Upper lobe of left lung (tissue), 6 donors: Measurements from ENCODE around the gene SMARCB1. TPM values are rescaled to one million over a fixed set of nuclear protein-coding genes. Genes with fewer than 3 reads are reported as not detected.

ENCODE experiments used
- ATAC-seq, 2 donors: fragments of 200-7000 bp; cut with Tn5 transposase; one replicate each; pipeline ENCODE4 v1.9.1; 2022; ENCODE audit warnings: mild to moderate bottlenecking in 2 of 2, moderate library complexity in 2 of 2; ENCODE audit not compliant: low FRiP score in 2 of 2
- DNase-seq, 2 donors: peaks; one replicate each; pipeline ENCODE4 v3.0.0-alpha.2; 2019 to 2020
- H3K27ac ChIP-seq, 4 donors: fragments of 200-600 bp; sonication (generic); one replicate each; pipeline ENCODE4 v1.5.1; 2016 to 2019
- H3K27me3 ChIP-seq, 4 donors: fragments of 200-600 bp; sonication (generic); one replicate each; pipeline ENCODE4 v1.5.1; 2017 to 2019
- H3K36me3 ChIP-seq, 4 donors: fragments of 200-600 bp; sonication (generic); one replicate each; pipeline ENCODE4 v1.5.1; 2016 to 2019
- H3K4me1 ChIP-seq, 4 donors: fragments of 200-600 bp; sonication (generic); one replicate each; pipeline ENCODE4 v1.5.1; 2018 to 2019
- H3K4me3 ChIP-seq, 4 donors: fragments of 200-600 bp; sonication (generic); one replicate each; pipeline ENCODE4 v1.5.1; 2017 to 2019; ENCODE audit warnings: mild to moderate bottlenecking in 2 of 4, moderate library complexity in 1 of 4
- H3K9me3 ChIP-seq, 4 donors: fragments of 200-600 bp; sonication (generic); one replicate each; pipeline ENCODE4 v1.5.1; 2018 to 2019
- EP300 ChIP-seq, 4 donors: sonication (generic); formaldehyde crosslinking; IDR thresholded peaks; one replicate each; pipeline ENCODE4 v1.5.1; 2017; ENCODE audit warnings: antibody characterized with exemption in 4 of 4, control low read depth in 2 of 4
- POLR2A ChIP-seq, 4 donors: fragments of 450-650 bp; IDR thresholded peaks; one replicate each; pipeline ENCODE4 v1.5.1; 2016 to 2017; ENCODE audit warnings: antibody characterized with exemption in 4 of 4, mild to moderate bottlenecking in 2 of 4
- POLR2AphosphoS5 ChIP-seq, 2 donors: sonication (generic); formaldehyde crosslinking; IDR thresholded peaks; one replicate each; pipeline ENCODE4 v1.5.1; 2017; ENCODE audit warnings: antibody characterized with exemption in 2 of 2
- WGBS, 2 donors: methylation state at CpG; one replicate each; pipeline ENCODE4 v1.1.5; 2017 to 2018; 5-methylcytosine and 5-hydroxymethylcytosine counted together
- total RNA-seq, 6 donors: library from RNA; depleted of rRNA in 4 of 6; stranded (reverse); fragments of >200 nt in 4 of 6; gene quantifications; one replicate each; pipeline versions ENCODE4 v1.1.0 to v1.2.1, GENCODE V29; 2016 to 2021
- TF ChIP-seq, protein P1 (sequence below), 6 experiments: fragments of 450-650 bp in 4 of 6; fragments of 200-600 bp in 2 of 6; sonication (generic) in 2 of 6; IDR thresholded peaks; one replicate each; pipeline ENCODE4 v1.5.1; 2016 to 2019; ENCODE audit warnings: antibody characterized with exemption in 6 of 6
- donor health status: DM: no; HTN: no; CAD: no; lungs with moderate emphysema.
- donor health status: DM: no; HTN: yes; CAD: no; lungs with severe emphysema.

The SMARCB1 gene
- total RNA-seq, 6 donors from 2014 or later: 42.8 to 72.8 (median 57.1) TPM

DNA sequence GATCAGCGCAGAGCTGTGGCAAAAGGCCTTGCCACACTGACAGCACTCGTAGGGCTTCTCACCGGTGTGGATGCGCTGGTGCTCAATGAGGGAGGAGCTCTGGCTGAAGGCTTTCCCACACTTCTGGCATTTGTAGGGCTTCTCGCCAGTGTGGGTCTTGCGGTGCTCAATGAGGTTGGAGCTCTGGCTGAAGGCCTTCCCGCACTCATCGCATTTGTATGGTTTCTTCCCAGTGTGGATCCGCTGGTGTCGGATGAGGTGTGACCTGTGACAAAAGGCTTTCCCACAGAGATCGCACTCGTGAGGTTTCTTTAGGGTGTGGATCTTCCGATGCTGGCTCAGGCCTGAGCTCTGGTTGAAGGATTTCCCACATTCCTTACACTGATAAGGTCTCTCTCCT lies 42.8 kb upstream of the SMARCB1 start:
- Histone ChIP-seq H3K4me1 (peaks cover 0 to 4% (median 0%) of the 10 kb centered on the region in 4 donors), H3K36me3 (peaks cover 0 to 45% (median 25%) of the 10 kb centered on the region in 4 donors), H3K9me3 (no peaks in the 10 kb centered on the region), H3K4me3 (no peak overlapping the region), H3K27ac (no peak overlapping the region), H3K27me3 (no peaks in the 10 kb centered on the region)
- TF ChIP-seq, protein P1, sequence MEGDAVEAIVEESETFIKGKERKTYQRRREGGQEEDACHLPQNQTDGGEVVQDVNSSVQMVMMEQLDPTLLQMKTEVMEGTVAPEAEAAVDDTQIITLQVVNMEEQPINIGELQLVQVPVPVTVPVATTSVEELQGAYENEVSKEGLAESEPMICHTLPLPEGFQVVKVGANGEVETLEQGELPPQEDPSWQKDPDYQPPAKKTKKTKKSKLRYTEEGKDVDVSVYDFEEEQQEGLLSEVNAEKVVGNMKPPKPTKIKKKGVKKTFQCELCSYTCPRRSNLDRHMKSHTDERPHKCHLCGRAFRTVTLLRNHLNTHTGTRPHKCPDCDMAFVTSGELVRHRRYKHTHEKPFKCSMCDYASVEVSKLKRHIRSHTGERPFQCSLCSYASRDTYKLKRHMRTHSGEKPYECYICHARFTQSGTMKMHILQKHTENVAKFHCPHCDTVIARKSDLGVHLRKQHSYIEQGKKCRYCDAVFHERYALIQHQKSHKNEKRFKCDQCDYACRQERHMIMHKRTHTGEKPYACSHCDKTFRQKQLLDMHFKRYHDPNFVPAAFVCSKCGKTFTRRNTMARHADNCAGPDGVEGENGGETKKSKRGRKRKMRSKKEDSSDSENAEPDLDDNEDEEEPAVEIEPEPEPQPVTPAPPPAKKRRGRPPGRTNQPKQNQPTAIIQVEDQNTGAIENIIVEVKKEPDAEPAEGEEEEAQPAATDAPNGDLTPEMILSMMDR (IDR thresholded peaks at IDR 0.05): no peak
- no peak for TF ChIP-seq EP300 (IDR thresholded peaks at IDR 0.05)
- TF ChIP-seq POLR2A (IDR thresholded peaks at IDR 0.05): no peak
- TF ChIP-seq POLR2AphosphoS5 (IDR thresholded peaks at IDR 0.05): no peak
- no peak for ATAC-seq
- WGBS, 2 donors: 94 to 97% methylated on average over 13 of the region's 13 CpGs
- DNase-seq: no peak

DNA sequence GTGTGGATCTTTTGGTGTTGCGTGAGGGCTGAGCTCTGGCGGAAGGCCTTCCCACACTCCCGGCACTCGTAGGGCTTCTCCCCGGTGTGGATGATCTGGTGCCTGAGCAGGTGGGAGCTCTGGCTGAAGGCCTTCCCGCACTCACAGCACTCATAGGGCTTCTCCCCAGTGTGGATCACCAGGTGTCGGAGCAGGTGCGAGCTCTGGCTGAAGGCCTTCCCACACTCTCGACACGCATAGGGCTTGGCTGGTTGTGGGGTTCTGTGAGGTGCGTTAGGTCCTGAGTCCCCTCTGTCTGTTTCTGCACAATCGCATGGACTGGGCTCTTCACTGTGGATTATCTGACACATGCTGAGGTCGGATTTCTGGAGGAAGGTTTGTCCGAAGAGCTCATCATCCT lies 42.3 kb upstream of the SMARCB1 start:
- Histone ChIP-seq H3K9me3 (no peaks in the 10 kb centered on the region), H3K36me3 (peaks cover 0 to 45% (median 25%) of the 10 kb centered on the region in 4 donors), H3K27ac (no peak overlapping the region), H3K4me3 (no peak overlapping the region), H3K4me1 (peaks cover 0 to 4% (median under 1%) of the 10 kb centered on the region in 4 donors), H3K27me3 (no peaks in the 10 kb centered on the region)
- 95 to 98% methylated on average over 13 to 14 of the region's 14 CpGs for WGBS, 2 donors
- DNase-seq (no peak), ATAC-seq (no peak)
- TF ChIP-seq POLR2AphosphoS5 (IDR thresholded peaks at IDR 0.05) (no peak), EP300 (IDR thresholded peaks at IDR 0.05) (no peak), POLR2A (IDR thresholded peaks at IDR 0.05) (no peak)
- TF ChIP-seq, protein P1 (IDR thresholded peaks at IDR 0.05): no peak

DNA sequence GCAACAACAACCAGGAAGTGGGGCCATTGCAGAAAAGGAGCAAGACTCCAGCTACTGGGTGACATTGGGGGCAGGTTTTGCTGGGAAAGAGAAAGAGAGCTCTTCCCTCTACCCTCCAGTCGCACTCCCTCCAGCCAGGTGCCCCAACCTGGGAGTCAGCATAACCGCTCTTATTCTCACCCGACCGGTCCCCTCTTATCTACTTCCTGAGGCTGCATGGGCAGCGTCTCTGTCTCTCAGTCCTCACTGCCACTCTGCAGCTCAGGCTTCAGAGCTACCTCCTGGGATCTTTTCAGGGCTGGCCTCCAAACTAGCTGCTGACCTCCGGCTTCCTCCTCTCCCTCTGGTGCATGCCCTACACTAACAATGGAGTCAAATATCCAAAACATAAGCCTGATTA lies 41.0 kb upstream of the SMARCB1 start:
- H3K36me3 ChIP-seq: peaks cover 0 to 45% (median 25%) of the 10 kb centered on the region in 4 donors
- ATAC-seq: no peak
- TF ChIP-seq EP300 (IDR thresholded peaks at IDR 0.05) (no peak), POLR2A (IDR thresholded peaks at IDR 0.05) (no peak), POLR2AphosphoS5 (IDR thresholded peaks at IDR 0.05) (no peak)
- TF ChIP-seq, protein P1 (IDR thresholded peaks at IDR 0.05): no peak
- no peak overlapping the region for H3K27ac ChIP-seq
- H3K9me3 ChIP-seq: no peaks in the 10 kb centered on the region
- H3K27me3 ChIP-seq: no peaks in the 10 kb centered on the region
- H3K4me3 ChIP-seq: no peak overlapping the region
- WGBS, 2 donors: 73 to 82% methylated on average over 6 of the region's 6 CpGs
- no peak for DNase-seq
- H3K4me1 ChIP-seq: peaks cover 0 to 16% (median 11%) of the 10 kb centered on the region in 4 donors

DNA sequence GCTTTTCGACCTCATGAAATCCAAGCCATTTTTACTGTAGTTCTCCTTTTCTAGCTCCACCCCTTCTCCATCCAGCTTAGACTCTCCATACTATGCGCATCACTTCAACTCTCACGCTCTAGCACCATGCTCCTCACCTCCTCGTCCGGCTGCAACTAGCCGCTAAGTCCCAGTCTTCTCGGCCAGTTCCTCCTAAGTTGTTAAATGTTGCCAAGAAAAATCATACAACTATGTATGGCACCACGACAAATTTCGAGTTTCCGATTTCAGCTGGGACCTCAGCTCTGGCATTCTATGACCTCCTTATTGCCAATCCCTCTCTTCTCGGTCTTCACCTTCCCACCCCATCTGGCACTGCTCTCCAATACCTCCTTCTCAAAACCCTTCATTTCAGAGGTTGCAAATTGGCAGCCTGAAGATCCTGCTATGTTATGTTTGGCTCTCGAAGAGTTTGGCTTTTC lies 36.9 kb upstream of the SMARCB1 start:
- Histone ChIP-seq H3K4me1 (peaks cover 0 to 18% (median 13%) of the 10 kb centered on the region in 4 donors), H3K4me3 (peak overlapping the region in 3 of 4 donors; percentile 75 to 78 (median 76)), H3K36me3 (peaks cover 0 to 6% (median under 1%) of the 10 kb centered on the region in 4 donors), H3K27me3 (no peaks in the 10 kb centered on the region), H3K27ac (peak overlapping the region in 1 of 4 donors; percentile 91), H3K9me3 (no peaks in the 10 kb centered on the region)
- TF ChIP-seq POLR2A (IDR thresholded peaks at IDR 0.05) (no peak), POLR2AphosphoS5 (IDR thresholded peaks at IDR 0.05) (no peak)
- TF ChIP-seq, protein P1 (IDR thresholded peaks at IDR 0.05): no peak
- ATAC-seq (no peak), DNase-seq (no peak)
- 55 to 62% methylated on average over 12 of the region's 12 CpGs for WGBS, 2 donors

DNA sequence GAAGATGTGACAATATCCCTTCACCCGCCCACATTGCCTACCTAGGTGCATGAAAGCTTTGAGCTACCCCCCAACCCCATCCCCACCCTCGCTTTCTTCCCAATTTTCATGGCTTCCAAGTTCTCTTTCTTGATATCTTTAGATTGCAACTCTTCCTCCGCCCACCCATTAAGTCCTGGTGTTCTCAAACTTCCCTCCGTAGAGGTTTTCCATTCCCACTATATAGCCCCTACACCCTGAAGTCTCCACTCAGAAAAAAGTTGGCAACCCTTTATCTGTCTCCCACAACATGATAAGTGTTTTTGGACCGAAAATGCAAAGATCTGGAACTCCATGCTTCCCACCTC lies 36.4 kb upstream of the SMARCB1 start:
- H3K27me3 ChIP-seq: no peaks in the 10 kb centered on the region
- no peak for DNase-seq
- peak overlapping the region; percentile 90 to 94 (median 92) for H3K27ac ChIP-seq
- peaks cover 0 to 1% (median 0%) of the 10 kb centered on the region in 4 donors for H3K36me3 ChIP-seq
- peaks cover 0 to 18% (median 13%) of the 10 kb centered on the region in 4 donors for H3K4me1 ChIP-seq
- ATAC-seq: no peak
- no peaks in the 10 kb centered on the region for H3K9me3 ChIP-seq
- TF ChIP-seq POLR2AphosphoS5 (IDR thresholded peaks at IDR 0.05) (no peak), EP300 (IDR thresholded peaks at IDR 0.05) (no peak), POLR2A (IDR thresholded peaks at IDR 0.05) (no peak)
- TF ChIP-seq, protein P1 (IDR thresholded peaks at IDR 0.05): no peak
- 29 to 48% methylated on average over 5 of the region's 5 CpGs for WGBS, 2 donors
- H3K4me3 ChIP-seq: peak overlapping the region; percentile 75 to 80 (median 77)
